HCT116 (cell line): ENCODE data around the gene BCO1. TPM values are rescaled to one million over a fixed set of nuclear protein-coding genes. Genes with fewer than 3 reads are reported as not detected.

Experiments
- ATAC-seq: fragments of 200-7000 bp; cut with Tn5 transposase; 2 replicates; pipeline ENCODE4 v1.9.1; 2020; ENCODE audit warnings: mild to moderate bottlenecking, moderate library complexity
- BruUV-seq: library from RNA; stranded (reverse); fragments of 400-500 nt; replicated peaks from 2 replicates; lab custom pipeline; 2021; lab: Mats Ljungman, UMichigan
- CTCF ChIA-PET: fragments of 300-600 bp; sonication (Branson Sonifier 250); formaldehyde crosslinking; loops from one replicate; lab custom pipeline; 2021; ENCODE audit warnings: antibody characterized with exemption; lab: Charles Lee
- POLR2A ChIA-PET: fragments of 300-600, 350-600 bp; sonication (Branson Sonifier 250); formaldehyde crosslinking; loops from one replicate; lab custom pipeline; 2021; ENCODE audit warnings: antibody characterized with exemption; lab: Charles Lee
- RAD21 ChIA-PET, 2 experiments: fragments of 300-600 bp; sonication (Branson Sonifier 250); formaldehyde crosslinking; loops; one replicate each; lab custom pipeline; 2023; ENCODE audit warnings: low total read pairs in 2 of 2; ENCODE audit not compliant: uncharacterized antibody in 2 of 2, unreplicated experiment in 2 of 2, low non-redundant PET in 1 of 2; lab: Charles Lee
- DNase-seq: peaks from one replicate; pipeline ENCODE4 v3.0.0-alpha.2; 2010; ENCODE audit warnings: low read depth, low spot score
- H2AFZ ChIP-seq: fragments of 200-600 bp; shearing (Covaris generic), sonication (generic); 2 replicates; pipeline ENCODE4 v1.6.1; 2017; ENCODE audit warnings: low read depth, mixed run types, mixed read lengths, antibody characterized with exemption, low read length; ENCODE audit not compliant: poor library complexity, severe bottlenecking
- H3K27ac ChIP-seq: 2 replicates; pipeline ENCODE4 v1.5.1; 2012; ENCODE audit warnings: low read depth, low read length
- H3K27me3 ChIP-seq: fragments of 200-600 bp; sonication (generic); 2 replicates; pipeline ENCODE4 v1.6.1; 2016; ENCODE audit warnings: mixed run types, low read length, mixed read lengths; ENCODE audit not compliant: insufficient read depth
- H3K36me3 ChIP-seq, 2 experiments: fragments of 200-500 bp in 1 of 2; fragments of 200-600 bp in 1 of 2; sonication (Bioruptor generic) in 1 of 2; sonication (generic) in 1 of 2; 2 replicates each; pipeline versions ENCODE4 v1.5.1 to v1.6.1; 2014 to 2016; ENCODE audit warnings: low read length in 2 of 2, inconsistent platforms in 1 of 2, mixed read lengths in 1 of 2, mixed run types in 1 of 2; ENCODE audit not compliant: insufficient read depth in 2 of 2, control insufficient read depth in 1 of 2
- H3K4me1 ChIP-seq, 2 experiments: fragments of 200-600 bp in 1 of 2; sonication (generic) in 1 of 2; 2 replicates each; pipeline versions ENCODE4 v1.5.1 to v1.6.1; 2012 to 2017; ENCODE audit warnings: low read length in 2 of 2, inconsistent platforms in 1 of 2, mild to moderate bottlenecking in 1 of 2, mixed read lengths in 1 of 2, mixed run types in 1 of 2, moderate library complexity in 1 of 2; ENCODE audit not compliant: insufficient read depth in 2 of 2, control insufficient read depth in 1 of 2
- H3K4me2 ChIP-seq: fragments of 200-600 bp; sonication (generic); 2 replicates; pipeline ENCODE4 v1.6.1; 2017; ENCODE audit warnings: mixed run types, low read length, mixed read lengths
- H3K4me3 ChIP-seq, 2 experiments: fragments of 200-600 bp in 1 of 2; sonication (generic) in 1 of 2; replicated peaks in 1 of 2; 2 replicates each; pipeline ENCODE4 v1.5.1; 2011 to 2016; ENCODE audit warnings: low read length in 2 of 2, control low read depth in 1 of 2, low read depth in 1 of 2, mild to moderate bottlenecking in 1 of 2, mixed read lengths in 1 of 2, mixed run types in 1 of 2
- H3K79me2 ChIP-seq: fragments of 200-600 bp; sonication (generic); 2 replicates; pipeline ENCODE4 v1.6.1; 2017; ENCODE audit warnings: mild to moderate bottlenecking, mixed run types, low read length, moderate library complexity, mixed read lengths; ENCODE audit not compliant: insufficient read depth
- H3K9ac ChIP-seq: fragments of 200-600 bp; sonication (generic); 2 replicates; pipeline ENCODE4 v1.6.1; 2016; ENCODE audit warnings: low read length, mixed read lengths
- H3K9me2 ChIP-seq: fragments of 200-600 bp; sonication (generic), shearing (Covaris generic); 2 replicates; pipeline ENCODE4 v1.6.1; 2017; ENCODE audit warnings: mixed run types, mild to moderate bottlenecking, moderate library complexity; ENCODE audit not compliant: insufficient read depth
- H3K9me3 ChIP-seq, 2 experiments: fragments of 200-500 bp in 1 of 2; fragments of 200-600 bp in 1 of 2; sonication (Bioruptor generic) in 1 of 2; sonication (generic) in 1 of 2; 2 replicates each; pipeline ENCODE4 v1.6.1; 2014 to 2017; ENCODE audit warnings: low read length in 2 of 2, mixed read lengths in 2 of 2, inconsistent platforms in 1 of 2, low read depth in 1 of 2, mild to moderate bottlenecking in 1 of 2, mixed run types in 1 of 2, moderate library complexity in 1 of 2; ENCODE audit not compliant: control insufficient read depth in 1 of 2, insufficient read depth in 1 of 2
- H4K20me1 ChIP-seq: fragments of 200-600 bp; sonication (generic), shearing (Covaris generic); 2 replicates; pipeline ENCODE4 v1.6.1; 2017; ENCODE audit warnings: mixed run types, mild to moderate bottlenecking, moderate library complexity; ENCODE audit not compliant: insufficient read depth
- CBX3 ChIP-seq: IDR thresholded peaks from 2 replicates; pipeline ENCODE4 v1.6.1; 2012; ENCODE audit warnings: low read depth
- CEBPB ChIP-seq: IDR thresholded peaks from 2 replicates; pipeline ENCODE4 v1.6.1; 2012; ENCODE audit warnings: low read depth
- CTCF ChIP-seq, 3 experiments: fragments of 200-600 bp in 1 of 3; sonication (generic) in 1 of 3; IDR thresholded peaks in 2 of 3; conservative IDR thresholded peaks in 1 of 3; 2 replicates each; pipeline ENCODE4 v1.5.1; 2012 to 2017; ENCODE audit warnings: low read depth in 2 of 3, low read length in 2 of 3, antibody characterized with exemption in 1 of 3, borderline replicate concordance in 1 of 3, control low read depth in 1 of 3, mild to moderate bottlenecking in 1 of 3, mixed read lengths in 1 of 3, mixed run types in 1 of 3, moderate library complexity in 1 of 3; ENCODE audit not compliant: insufficient read depth in 1 of 3
- EGR1 ChIP-seq: IDR thresholded peaks from 2 replicates; pipeline ENCODE4 v1.6.1; 2012; ENCODE audit warnings: low read depth
- ELF1 ChIP-seq: IDR thresholded peaks from 2 replicates; pipeline ENCODE4 v1.6.1; 2012; ENCODE audit warnings: low read depth, borderline replicate concordance
- EZH2phosphoT487 ChIP-seq: fragments of 200-600 bp; IDR thresholded peaks from 2 replicates; pipeline ENCODE4 v1.6.1; 2018; ENCODE audit warnings: antibody characterized with exemption, borderline replicate concordance
- FOSL1 ChIP-seq: IDR thresholded peaks from 2 replicates; pipeline ENCODE4 v1.6.1; 2012; ENCODE audit warnings: low read depth
- JUND ChIP-seq: IDR thresholded peaks from 2 replicates; pipeline ENCODE4 v1.6.1; 2012
- POLR2A ChIP-seq: IDR thresholded peaks from 2 replicates; pipeline ENCODE4 v1.7.0; 2011; ENCODE audit warnings: borderline replicate concordance; ENCODE audit not compliant: insufficient read depth, insufficient read length; ENCODE audit errors: extremely low read depth
- POLR2AphosphoS5 ChIP-seq: IDR thresholded peaks from 2 replicates; pipeline ENCODE4 v1.6.1; 2011; ENCODE audit warnings: mild to moderate bottlenecking, low read depth, low read length, moderate library complexity
- RAD21 ChIP-seq: IDR thresholded peaks from 2 replicates; pipeline ENCODE4 v1.6.1; 2012; ENCODE audit warnings: low read depth, mild to moderate bottlenecking
- SIN3A ChIP-seq: IDR thresholded peaks from 2 replicates; pipeline ENCODE4 v1.6.1; 2012; ENCODE audit warnings: low read depth
- SP1 ChIP-seq: IDR thresholded peaks from 2 replicates; pipeline ENCODE4 v1.6.1; 2012; ENCODE audit warnings: low read depth
- SRF ChIP-seq: IDR thresholded peaks from 2 replicates; pipeline ENCODE4 v1.6.1; 2012; ENCODE audit warnings: low read depth
- TCF7L2 ChIP-seq: IDR thresholded peaks from 2 replicates; pipeline ENCODE4 v1.7.0; 2011; ENCODE audit warnings: borderline replicate concordance, inconsistent platforms; ENCODE audit not compliant: insufficient read depth, insufficient read length; ENCODE audit errors: extremely low read depth
- YY1 ChIP-seq: IDR thresholded peaks from 2 replicates; pipeline ENCODE4 v1.6.1; 2011; ENCODE audit warnings: low read length, low read depth, moderate library complexity, mild to moderate bottlenecking; ENCODE audit not compliant: insufficient replicate concordance; ENCODE audit errors: extremely low read depth
- ZFX ChIP-seq: fragments of 450-650 bp; IDR thresholded peaks from 2 replicates; pipeline ENCODE4 v1.6.1; 2017
- ZNF274 ChIP-seq: fragments of 200-500 bp; sonication (Bioruptor generic); IDR thresholded peaks from 2 replicates; pipeline ENCODE4 v1.6.1; 2014; ENCODE audit warnings: mild to moderate bottlenecking, low read depth, low read length, inconsistent platforms
- intact Hi-C: fragments of 100-400 bp; cut with micrococcal nuclease; formaldehyde crosslinking; loops from 2 replicates; pipeline ENCODE4 v1.10.0; 2022
- total RNA-seq: library from RNA; stranded (reverse); gene quantifications from one replicate; pipeline ENCODE4 v1.2.1, GENCODE V29; 2021; ENCODE audit not compliant: unreplicated experiment
- TF ChIP-seq, protein P1 (sequence below): IDR thresholded peaks from 2 replicates; pipeline ENCODE4 v1.6.1; 2012
- TF ChIP-seq, protein P2 (sequence below): IDR thresholded peaks from 2 replicates; pipeline ENCODE4 v1.6.1; 2012; ENCODE audit warnings: low read depth

Gene BCO1
- total RNA-seq, 1 experiment from 2014 or later: not detected

DNA sequence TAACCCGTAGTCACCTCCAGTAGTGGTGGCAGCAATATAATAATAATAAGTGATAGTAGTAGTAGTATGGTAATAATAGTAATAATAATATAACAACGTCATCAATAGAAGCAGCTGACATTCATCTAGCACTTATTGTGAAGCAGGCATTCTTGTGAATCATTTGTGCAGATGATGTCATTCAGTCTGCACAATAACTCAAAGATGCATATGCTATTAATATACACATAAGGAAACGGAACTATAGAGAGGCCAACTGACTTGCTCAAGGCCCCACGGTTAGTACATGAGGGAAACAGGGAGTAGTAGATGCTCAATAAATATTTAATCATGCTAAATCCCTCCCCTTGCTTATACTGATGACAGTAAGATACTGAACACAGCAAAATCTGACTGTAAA, 40.9 kb downstream of the BCO1 start:
- H4K20me1 ChIP-seq: no peaks in the 10 kb centered on the region
- H3K27me3 ChIP-seq: no peaks in the 10 kb centered on the region
- no peak overlapping the region for H3K4me2 ChIP-seq
- DNase-seq (no peak), ATAC-seq (no peak)
- intact Hi-C loops: no loop called here
- TF ChIP-seq CBX3 (no peak), EGR1 (no peak), SP1 (no peak), SRF (no peak), POLR2AphosphoS5 (no peak), CTCF (IDR thresholded peaks at IDR 0.05 in 2 of 3, conservative IDR thresholded peaks at IDR 0.05 in 1 of 3; ENCODE audit: borderline replicate concordance in 1 of 3, insufficient read depth in 1 of 3, low read depth in 2 of 3, low read length in 2 of 3) (no peak), SIN3A (no peak), POLR2A (no peak), FOSL1 (no peak), ZFX (no peak), CEBPB (no peak), JUND (no peak), YY1 (no peak), EZH2phosphoT487 (no peak), ELF1 (no peak), RAD21 (no peak), ZNF274 (no peak), TCF7L2 (no peak)
- TF ChIP-seq, protein P1, sequence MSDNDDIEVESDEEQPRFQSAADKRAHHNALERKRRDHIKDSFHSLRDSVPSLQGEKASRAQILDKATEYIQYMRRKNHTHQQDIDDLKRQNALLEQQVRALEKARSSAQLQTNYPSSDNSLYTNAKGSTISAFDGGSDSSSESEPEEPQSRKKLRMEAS: no peak
- TF ChIP-seq, protein P2, sequence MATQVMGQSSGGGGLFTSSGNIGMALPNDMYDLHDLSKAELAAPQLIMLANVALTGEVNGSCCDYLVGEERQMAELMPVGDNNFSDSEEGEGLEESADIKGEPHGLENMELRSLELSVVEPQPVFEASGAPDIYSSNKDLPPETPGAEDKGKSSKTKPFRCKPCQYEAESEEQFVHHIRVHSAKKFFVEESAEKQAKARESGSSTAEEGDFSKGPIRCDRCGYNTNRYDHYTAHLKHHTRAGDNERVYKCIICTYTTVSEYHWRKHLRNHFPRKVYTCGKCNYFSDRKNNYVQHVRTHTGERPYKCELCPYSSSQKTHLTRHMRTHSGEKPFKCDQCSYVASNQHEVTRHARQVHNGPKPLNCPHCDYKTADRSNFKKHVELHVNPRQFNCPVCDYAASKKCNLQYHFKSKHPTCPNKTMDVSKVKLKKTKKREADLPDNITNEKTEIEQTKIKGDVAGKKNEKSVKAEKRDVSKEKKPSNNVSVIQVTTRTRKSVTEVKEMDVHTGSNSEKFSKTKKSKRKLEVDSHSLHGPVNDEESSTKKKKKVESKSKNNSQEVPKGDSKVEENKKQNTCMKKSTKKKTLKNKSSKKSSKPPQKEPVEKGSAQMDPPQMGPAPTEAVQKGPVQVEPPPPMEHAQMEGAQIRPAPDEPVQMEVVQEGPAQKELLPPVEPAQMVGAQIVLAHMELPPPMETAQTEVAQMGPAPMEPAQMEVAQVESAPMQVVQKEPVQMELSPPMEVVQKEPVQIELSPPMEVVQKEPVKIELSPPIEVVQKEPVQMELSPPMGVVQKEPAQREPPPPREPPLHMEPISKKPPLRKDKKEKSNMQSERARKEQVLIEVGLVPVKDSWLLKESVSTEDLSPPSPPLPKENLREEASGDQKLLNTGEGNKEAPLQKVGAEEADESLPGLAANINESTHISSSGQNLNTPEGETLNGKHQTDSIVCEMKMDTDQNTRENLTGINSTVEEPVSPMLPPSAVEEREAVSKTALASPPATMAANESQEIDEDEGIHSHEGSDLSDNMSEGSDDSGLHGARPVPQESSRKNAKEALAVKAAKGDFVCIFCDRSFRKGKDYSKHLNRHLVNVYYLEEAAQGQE: no peak
- no peak overlapping the region for H3K4me3 ChIP-seq
- no peaks in the 10 kb centered on the region for H3K9me3 ChIP-seq
- H3K4me1 ChIP-seq: peaks cover 7 to 11% of the 10 kb centered on the region in 2 experiments; a peak in 2 of 4 replicates
- H2AFZ ChIP-seq: no peak overlapping the region
- BruUV-seq: no TSS peak
- no peaks in the 10 kb centered on the region for H3K9me2 ChIP-seq
- CTCF ChIA-PET: no interaction called here
- RAD21 ChIA-PET: no interaction called here
- no peaks in the 10 kb centered on the region for H3K79me2 ChIP-seq
- POLR2A ChIA-PET: no interaction called here
- no peak overlapping the region for H3K27ac ChIP-seq
- H3K9ac ChIP-seq: no peak overlapping the region
- H3K36me3 ChIP-seq: no peaks in the 10 kb centered on the region
